Thoracic aorta (tissue), 2 donors: ENCODE measurements around the gene MUC20. TPM values are rescaled to one million over a fixed set of nuclear protein-coding genes. Genes with fewer than 3 reads are reported as not detected.

Source experiments
- ATAC-seq: fragments of 150-250 bp; one replicate; pipeline ENCODE4 v1.8.0; 2017; ENCODE audit warnings: low read depth; ENCODE audit not compliant: insufficient number of reproducible peaks, low FRiP score
- DNase-seq: peaks from one replicate; pipeline ENCODE4 v3.0.0-alpha.2; 2020; ENCODE audit warnings: low spot score
- H3K27ac ChIP-seq, 2 donors: fragments of 200-600 bp; sonication (generic); 1 replicate in 1 of 2; 2 replicates in 1 of 2; pipeline ENCODE4 v1.5.1; 2016; ENCODE audit warnings: mild to moderate bottlenecking in 2 of 2, moderate library complexity in 2 of 2
- H3K27me3 ChIP-seq: fragments of 200-600 bp; sonication (generic); replicated peaks from 2 replicates; pipeline ENCODE4 v1.6.0; 2016; ENCODE audit warnings: mild to moderate bottlenecking; ENCODE audit not compliant: insufficient read depth
- H3K36me3 ChIP-seq: fragments of 200-600 bp; sonication (generic); one replicate; pipeline ENCODE4 v1.5.1; 2016
- H3K4me1 ChIP-seq, 2 donors: fragments of 200-600 bp; sonication (generic); 1 replicate in 1 of 2; 2 replicates in 1 of 2; pipeline versions ENCODE4 v1.5.1 to v1.6.0; 2016; ENCODE audit warnings: low read depth in 2 of 2, mild to moderate bottlenecking in 1 of 2; ENCODE audit not compliant: control insufficient read depth in 1 of 2
- H3K4me3 ChIP-seq: fragments of 200-600 bp; sonication (generic); 2 replicates; pipeline ENCODE4 v1.5.1; 2016; ENCODE audit warnings: mild to moderate bottlenecking
- H3K9me3 ChIP-seq: fragments of 200-600 bp; sonication (generic); 2 replicates; pipeline ENCODE4 v1.5.1; 2016
- CTCF ChIP-seq: fragments of 200-600 bp; sonication (generic); IDR thresholded peaks from one replicate; pipeline ENCODE4 v1.5.1; 2019; ENCODE audit warnings: antibody characterized with exemption
- total RNA-seq, 2 donors: library from RNA; depleted of rRNA; stranded (reverse); fragments of >200 nt; gene quantifications; one replicate each; pipeline versions ENCODE4 v1.1.0 to v1.2.3, GENCODE V29; 2016

MUC20 gene
- total RNA-seq, 2 donors from 2014 or later = 3.4 to 6.8 TPM

- DNase-seq (no peak), ATAC-seq (no peak)
- Histone ChIP-seq H3K4me3 (no peak overlapping the region), H3K9me3 (no peaks in the 10 kb centered on the region), H3K27ac (no peak overlapping the region), H3K36me3 (no peaks in the 10 kb centered on the region), H3K4me1 (no peaks in the 10 kb centered on the region), H3K27me3 (no peaks in the 10 kb centered on the region)
- no peak for TF ChIP-seq CTCF
Measured at GRCh38 chr3:195766671-195767070, 45.9 kb downstream of the MUC20 start.

GRCh38 chr3:195767792-195768191, 47.0 kb downstream of the MUC20 start:
- H3K4me3 ChIP-seq = no peak overlapping the region
- ATAC-seq (no peak), DNase-seq (no peak)
- no peak overlapping the region for H3K27ac ChIP-seq
- no peaks in the 10 kb centered on the region for H3K27me3 ChIP-seq
- no peaks in the 10 kb centered on the region for H3K4me1 ChIP-seq
- TF ChIP-seq CTCF = no peak
- H3K36me3 ChIP-seq = no peaks in the 10 kb centered on the region
- no peaks in the 10 kb centered on the region for H3K9me3 ChIP-seq

- no peaks in the 10 kb centered on the region for H3K4me1 ChIP-seq
- TF ChIP-seq CTCF = no peak
- DNase-seq (no peak), ATAC-seq (no peak)
- H3K27me3 ChIP-seq = no peaks in the 10 kb centered on the region
- no peaks in the 10 kb centered on the region for H3K36me3 ChIP-seq
- no peak overlapping the region for H3K4me3 ChIP-seq
- H3K9me3 ChIP-seq = no peaks in the 10 kb centered on the region
- H3K27ac ChIP-seq = no peak overlapping the region
Measured at GRCh38 chr3:195768414-195768813, 47.6 kb downstream of the MUC20 start.

GRCh38 chr3:195768831-195769303, 48.1 kb downstream of the MUC20 start:
- Histone ChIP-seq H3K27ac (no peak overlapping the region), H3K4me3 (no peak overlapping the region), H3K36me3 (no peaks in the 10 kb centered on the region), H3K27me3 (no peaks in the 10 kb centered on the region), H3K9me3 (no peaks in the 10 kb centered on the region), H3K4me1 (no peaks in the 10 kb centered on the region)
- no peak for TF ChIP-seq CTCF
- ATAC-seq (no peak), DNase-seq (no peak)

- Histone ChIP-seq H3K36me3 (no peaks in the 10 kb centered on the region), H3K4me1 (no peaks in the 10 kb centered on the region), H3K27ac (no peak overlapping the region), H3K4me3 (no peak overlapping the region), H3K9me3 (no peaks in the 10 kb centered on the region), H3K27me3 (no peaks in the 10 kb centered on the region)
- DNase-seq (no peak), ATAC-seq (no peak)
- no peak for TF ChIP-seq CTCF
Measured at GRCh38 chr3:195769551-195769950, 48.8 kb downstream of the MUC20 start.
